SIG-M5 treated with dmso at 0.1 percent for 504 hours (cell line): ENCODE data around the gene MRM1.

Source experiments
- DNase-seq: peaks from one replicate; lab custom pipeline; 2025; ENCODE audit not compliant: unreplicated experiment; lab: John Stamatoyannopoulos, UW

MRM1 gene

DNA sequence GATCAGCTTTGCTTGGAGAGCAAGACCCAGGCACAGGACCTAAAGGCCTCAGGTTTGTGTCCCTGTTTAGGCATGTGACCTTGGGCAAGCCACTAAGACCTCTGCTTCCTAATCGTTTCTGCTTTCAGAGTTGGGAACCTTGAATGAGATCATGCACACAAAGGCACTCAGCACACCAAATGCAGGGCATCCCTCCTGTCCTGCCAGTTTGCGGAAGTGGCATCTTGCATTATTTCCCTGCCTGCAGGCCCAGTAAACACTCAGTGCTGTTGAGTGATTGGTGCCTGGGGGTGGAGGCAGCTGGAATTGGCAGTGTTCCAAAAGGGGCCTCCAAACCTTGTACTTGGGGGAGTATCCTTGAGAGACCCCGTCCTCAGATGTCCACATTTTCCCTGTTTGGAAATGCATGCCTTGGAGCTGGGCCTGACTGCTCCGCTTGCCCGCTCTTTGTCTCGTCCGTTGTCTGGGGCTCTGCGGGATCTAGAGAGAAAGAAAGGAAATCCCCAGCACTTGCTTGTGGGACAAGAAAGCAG lies 28.7 kb downstream of the MRM1 start:
- DNase-seq: no peak

- no peak for DNase-seq
Observed at GRCh38 chr17:36631022-36631421, 29.6 kb downstream of the MRM1 start.

GRCh38 chr17:36632916-36633771 lies 31.8 kb downstream of the MRM1 start:
- DNase-seq: no peak

DNA sequence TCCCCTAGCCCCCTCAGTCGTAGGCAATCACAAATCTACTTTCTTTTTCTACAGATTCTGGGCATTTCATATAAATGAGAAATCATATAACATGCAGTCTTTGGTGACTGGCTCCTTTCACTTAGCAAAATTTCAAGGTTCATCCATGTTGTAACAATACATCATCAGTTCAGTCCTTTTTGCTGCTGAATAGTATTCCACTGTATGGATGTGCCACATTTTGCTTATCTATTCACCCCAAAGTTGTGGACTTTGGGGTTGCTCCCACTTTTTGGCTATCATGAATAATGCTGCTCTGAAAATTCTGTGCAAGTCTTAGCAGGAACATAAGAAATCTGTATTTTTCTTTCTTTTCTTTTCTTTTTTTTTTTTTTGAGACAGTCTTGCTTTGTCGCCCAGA lies 39.0 kb downstream of the MRM1 start:
- DNase-seq: no peak

GRCh38 chr17:36640836-36641235 lies 39.5 kb downstream of the MRM1 start:
- no peak for DNase-seq

DNA sequence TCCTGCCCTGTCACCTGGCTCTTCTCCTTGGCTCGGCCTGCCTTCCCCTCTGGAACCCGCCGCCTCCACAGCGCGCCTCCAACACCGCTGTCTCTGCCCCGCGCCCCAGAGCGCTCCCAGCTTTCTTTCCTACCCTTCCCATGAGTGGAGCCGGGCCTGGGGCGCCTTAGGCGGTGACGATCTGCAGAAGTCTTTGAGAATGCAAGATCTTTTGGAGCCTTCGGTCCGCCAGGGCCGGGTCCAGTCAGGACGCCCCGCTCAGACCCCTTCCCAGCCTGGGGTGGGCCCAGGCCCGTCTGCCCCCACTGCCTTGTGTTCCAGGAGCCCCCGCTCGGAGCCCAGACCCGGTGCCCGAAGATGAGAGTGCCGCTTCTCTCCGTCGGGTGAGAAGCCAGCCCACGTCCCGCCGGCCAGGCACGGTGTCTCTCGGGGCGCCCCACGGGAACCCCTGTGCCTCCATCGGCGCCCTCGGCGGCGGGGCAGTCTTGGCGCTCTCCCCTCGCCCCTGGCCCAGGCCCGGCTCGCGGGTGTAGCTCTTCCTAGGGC lies 40.0 kb downstream of the MRM1 start:
- DNase-seq: no peak

GRCh38 chr17:36641877-36642845 lies 40.8 kb downstream of the MRM1 start:
- no peak for DNase-seq

DNA sequence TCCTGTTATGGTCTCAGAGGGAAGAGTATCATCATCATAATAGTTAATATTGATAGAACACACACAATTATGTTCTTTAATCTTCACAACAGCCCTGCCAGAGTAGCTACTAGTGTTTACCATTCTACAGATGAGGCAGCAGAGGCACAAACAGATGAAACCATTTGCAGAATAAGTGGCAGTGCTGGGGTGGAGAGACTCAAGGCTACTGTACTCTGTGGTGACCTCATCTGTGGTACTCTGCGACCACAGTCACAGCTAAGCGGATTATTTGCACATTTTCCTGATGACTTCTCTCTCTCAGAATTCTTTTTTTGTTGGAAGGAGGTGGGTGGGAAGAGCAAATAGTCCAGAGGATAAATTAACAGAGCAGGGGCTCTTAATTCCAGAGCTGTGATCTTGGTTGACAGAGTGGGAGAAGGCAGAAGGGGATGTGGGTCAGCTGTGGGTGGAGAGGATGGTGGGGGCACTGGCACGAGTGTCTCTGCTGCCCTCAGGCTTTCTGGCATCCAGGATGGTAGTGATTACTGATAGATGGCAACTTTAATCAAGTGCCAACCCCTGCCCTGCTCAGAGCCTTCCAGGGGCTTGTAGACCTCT lies 41.8 kb downstream of the MRM1 start:
- no peak for DNase-seq

- DNase-seq: no peak
Observed at GRCh38 chr17:36645422-36645821, 44.0 kb downstream of the MRM1 start.

- no peak for DNase-seq
Observed at GRCh38 chr17:36647636-36648035, 46.3 kb downstream of the MRM1 start.

- DNase-seq: no peak
Observed at GRCh38 chr17:36650096-36650775, 48.9 kb downstream of the MRM1 start.

GRCh38 chr17:36653374-36653773 lies 52.0 kb downstream of the MRM1 start:
- no peak for DNase-seq

- DNase-seq: no peak
Observed at GRCh38 chr17:36653856-36654255, 52.5 kb downstream of the MRM1 start.

DNA sequence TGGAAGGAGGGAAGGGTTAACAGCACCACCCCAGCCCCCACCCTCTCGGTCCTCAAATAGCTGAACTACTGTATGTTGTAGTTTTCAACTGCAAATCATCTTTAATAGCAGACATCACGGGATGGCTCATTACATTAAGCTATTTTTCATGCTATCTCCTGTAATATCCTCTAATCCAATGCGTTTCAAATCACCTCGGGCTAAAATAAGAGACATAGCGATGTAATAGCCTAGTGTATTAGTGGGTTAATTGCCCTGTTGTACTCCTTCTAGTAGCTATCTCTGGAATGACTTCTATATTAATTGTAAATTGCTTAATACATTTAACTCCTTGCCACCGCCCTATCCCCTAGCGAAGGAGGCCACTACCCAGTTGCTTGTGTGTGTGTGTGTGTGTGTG lies 54.3 kb downstream of the MRM1 start:
- no peak for DNase-seq

GRCh38 chr17:36657390-36657762 lies 56.0 kb downstream of the MRM1 start:
- no peak for DNase-seq

DNA sequence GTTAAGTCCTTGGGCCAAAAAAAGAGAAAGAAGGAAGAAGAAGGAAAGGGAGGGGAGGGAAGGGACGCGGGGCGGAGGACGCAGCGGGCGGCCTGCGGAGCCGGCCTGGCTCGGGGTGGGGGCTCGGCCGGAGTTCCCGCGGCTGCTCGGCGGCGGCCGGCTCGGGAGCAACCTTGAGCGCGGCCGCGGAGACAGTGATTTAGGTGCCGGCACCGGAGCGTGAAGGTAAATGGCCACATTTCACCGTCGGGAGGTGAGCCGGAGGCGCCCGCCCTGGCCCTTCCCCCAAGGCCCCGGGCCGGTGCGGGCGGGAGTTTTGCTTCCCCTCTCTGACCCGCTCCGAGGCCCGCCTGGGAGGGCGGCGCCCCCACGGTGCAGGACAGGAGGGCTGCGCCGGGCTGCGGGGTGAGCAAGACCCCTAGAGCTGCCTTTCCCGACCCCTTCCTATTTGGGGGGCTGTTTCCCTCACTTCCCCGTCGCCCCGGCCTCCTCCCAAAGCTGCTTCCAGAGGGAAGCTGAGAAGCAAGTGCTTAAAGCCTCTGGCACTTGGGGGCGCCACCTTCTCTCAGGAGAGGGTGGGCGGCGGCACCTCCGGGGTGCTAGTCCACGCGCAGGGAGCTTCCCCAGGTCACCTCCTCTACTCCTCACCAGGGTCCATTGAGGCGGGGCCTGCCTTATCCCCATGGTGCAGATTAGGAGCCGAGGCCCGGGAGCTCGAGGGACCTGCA lies 56.5 kb downstream of the MRM1 start:
- DNase-seq: no peak
